ENCODE data around the gene DHX57.

GRCh38 chr2:38886063-38886462, 10.3 kb upstream of the DHX57 start:
- TF ChIP-seq CTCF (IDR thresholded peaks at IDR 0.05) (no peak), POLR2AphosphoS5 (IDR thresholded peaks at IDR 0.05) (no peak)

All from esophagus muscularis mucosa (tissue), 3 donors.